AG08396 (cell line): Measurements from ENCODE around the gene DRC3.

Source experiments
- DNase-seq: peaks from one replicate; pipeline ENCODE4 v3.0.0; 2012; ENCODE audit warnings: low spot score, mixed read lengths

The DRC3 gene

DNA sequence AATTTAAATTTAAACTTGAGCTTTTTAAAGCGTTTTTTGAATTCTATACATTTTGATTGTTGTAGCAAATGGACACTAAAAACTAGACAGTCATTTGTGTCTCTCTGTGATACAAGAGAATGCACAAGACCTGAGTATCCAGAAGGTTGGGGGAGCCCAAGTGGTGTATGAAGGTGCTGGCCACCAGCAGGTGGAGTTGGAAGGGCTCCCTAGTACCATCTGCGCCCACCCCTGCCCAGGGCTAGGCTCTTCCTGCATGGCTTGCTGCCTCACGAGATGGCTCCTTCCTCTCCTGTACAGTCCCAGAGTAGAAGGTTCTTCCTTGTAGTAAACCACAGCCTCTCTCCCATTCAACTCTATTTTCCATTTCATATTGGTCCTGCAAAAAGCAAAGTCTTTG, 83.6 kb downstream of the DRC3 start:
- DNase-seq = no peak

DNA sequence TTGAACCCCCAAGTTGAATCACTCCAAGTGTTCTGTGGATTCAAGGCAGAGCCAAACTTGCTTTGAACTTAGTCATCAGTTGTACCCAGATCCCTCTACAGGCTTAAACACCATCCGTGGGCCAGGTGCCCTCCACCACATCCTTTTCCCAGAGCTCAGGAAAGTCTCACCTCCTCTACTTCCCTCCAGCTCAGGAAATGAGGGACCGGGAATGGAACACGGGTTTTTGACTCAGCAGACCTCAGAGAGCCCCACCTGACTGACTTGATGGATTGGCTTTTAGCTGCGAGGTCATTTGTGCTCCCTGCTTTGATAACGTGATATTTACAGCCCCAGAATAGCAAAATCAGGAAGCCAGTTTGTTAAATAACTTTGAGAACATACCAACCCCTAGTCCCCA, 86.6 kb downstream of the DRC3 start:
- DNase-seq = no peak

DNA sequence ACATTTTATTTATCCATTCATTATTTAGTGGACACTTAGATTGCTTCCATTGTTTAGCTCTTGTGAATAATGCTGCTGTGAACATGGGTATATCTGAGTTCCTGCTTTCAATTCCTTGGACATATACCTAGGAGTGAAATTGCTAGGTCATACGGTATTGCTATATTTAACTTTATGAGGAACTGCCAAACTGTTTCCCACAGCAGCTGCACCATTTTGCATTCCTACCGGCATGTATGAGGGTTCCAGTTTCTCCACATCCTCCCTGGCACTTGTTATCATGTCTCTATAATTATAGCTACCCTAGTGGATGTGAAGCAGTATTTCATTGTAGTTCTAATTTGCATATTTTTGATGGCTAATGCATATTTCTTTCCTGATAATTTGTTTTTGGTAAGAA, 91.4 kb downstream of the DRC3 start:
- no peak for DNase-seq

DNA sequence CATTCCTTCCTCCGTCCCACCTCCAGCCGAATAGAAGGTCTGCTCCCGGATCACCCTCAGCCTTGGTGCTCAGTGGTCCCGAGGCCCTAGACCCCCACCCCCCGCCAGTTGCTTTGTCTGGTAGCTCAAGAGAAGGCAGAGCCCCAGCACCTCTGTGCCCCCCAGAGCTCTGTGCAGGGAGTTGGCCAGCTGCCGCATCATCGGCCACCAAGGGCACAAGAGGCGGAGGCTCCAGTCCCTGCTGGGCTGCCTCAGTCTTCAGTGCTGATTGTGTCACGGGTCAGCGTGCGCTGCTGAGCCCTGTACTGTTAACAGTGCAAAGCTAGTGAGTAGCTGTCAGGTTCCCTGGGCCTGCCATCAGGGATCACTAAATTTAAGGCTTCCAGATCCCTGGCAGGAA, 92.9 kb downstream of the DRC3 start:
- no peak for DNase-seq
